ENCODE results near the gene AJAP1.

The AJAP1 gene

DNA sequence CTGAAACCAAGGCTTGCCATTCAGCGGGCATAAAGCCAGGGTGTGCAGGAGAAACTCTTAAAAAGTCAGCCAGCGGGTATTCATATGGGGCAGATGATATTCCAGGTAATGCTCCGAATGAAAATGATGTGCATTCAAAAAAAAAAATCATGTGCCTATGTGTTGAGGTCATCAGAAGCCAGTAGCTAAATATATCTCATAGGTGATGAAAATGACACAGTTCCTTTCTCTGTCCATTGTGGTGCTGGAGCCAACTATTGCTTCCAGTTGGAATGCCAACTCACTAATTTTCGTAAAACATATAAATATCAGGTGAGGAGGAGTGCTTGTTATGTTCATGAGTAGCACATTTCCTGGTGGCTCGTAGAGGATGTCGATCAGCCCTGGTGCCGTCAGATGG lies 23.2 kb downstream of the AJAP1 start (continued):
- TF ChIP-seq, protein P1, sequence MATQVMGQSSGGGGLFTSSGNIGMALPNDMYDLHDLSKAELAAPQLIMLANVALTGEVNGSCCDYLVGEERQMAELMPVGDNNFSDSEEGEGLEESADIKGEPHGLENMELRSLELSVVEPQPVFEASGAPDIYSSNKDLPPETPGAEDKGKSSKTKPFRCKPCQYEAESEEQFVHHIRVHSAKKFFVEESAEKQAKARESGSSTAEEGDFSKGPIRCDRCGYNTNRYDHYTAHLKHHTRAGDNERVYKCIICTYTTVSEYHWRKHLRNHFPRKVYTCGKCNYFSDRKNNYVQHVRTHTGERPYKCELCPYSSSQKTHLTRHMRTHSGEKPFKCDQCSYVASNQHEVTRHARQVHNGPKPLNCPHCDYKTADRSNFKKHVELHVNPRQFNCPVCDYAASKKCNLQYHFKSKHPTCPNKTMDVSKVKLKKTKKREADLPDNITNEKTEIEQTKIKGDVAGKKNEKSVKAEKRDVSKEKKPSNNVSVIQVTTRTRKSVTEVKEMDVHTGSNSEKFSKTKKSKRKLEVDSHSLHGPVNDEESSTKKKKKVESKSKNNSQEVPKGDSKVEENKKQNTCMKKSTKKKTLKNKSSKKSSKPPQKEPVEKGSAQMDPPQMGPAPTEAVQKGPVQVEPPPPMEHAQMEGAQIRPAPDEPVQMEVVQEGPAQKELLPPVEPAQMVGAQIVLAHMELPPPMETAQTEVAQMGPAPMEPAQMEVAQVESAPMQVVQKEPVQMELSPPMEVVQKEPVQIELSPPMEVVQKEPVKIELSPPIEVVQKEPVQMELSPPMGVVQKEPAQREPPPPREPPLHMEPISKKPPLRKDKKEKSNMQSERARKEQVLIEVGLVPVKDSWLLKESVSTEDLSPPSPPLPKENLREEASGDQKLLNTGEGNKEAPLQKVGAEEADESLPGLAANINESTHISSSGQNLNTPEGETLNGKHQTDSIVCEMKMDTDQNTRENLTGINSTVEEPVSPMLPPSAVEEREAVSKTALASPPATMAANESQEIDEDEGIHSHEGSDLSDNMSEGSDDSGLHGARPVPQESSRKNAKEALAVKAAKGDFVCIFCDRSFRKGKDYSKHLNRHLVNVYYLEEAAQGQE (tag by site-specific recombination; IDR thresholded peaks at IDR 0.05) = no peak
- TF ChIP-seq RBAK (tag by site-specific recombination; IDR thresholded peaks at IDR 0.05) (no peak), ZNF558 (tag by site-specific recombination; IDR thresholded peaks at IDR 0.05) (no peak), ZNF747 (tag by site-specific recombination; IDR thresholded peaks at IDR 0.05) (no peak), ZNF214 (tag by site-specific recombination; IDR thresholded peaks at IDR 0.05; ENCODE audit: borderline replicate concordance) (no peak)
- TF ChIP-seq, protein P2, sequence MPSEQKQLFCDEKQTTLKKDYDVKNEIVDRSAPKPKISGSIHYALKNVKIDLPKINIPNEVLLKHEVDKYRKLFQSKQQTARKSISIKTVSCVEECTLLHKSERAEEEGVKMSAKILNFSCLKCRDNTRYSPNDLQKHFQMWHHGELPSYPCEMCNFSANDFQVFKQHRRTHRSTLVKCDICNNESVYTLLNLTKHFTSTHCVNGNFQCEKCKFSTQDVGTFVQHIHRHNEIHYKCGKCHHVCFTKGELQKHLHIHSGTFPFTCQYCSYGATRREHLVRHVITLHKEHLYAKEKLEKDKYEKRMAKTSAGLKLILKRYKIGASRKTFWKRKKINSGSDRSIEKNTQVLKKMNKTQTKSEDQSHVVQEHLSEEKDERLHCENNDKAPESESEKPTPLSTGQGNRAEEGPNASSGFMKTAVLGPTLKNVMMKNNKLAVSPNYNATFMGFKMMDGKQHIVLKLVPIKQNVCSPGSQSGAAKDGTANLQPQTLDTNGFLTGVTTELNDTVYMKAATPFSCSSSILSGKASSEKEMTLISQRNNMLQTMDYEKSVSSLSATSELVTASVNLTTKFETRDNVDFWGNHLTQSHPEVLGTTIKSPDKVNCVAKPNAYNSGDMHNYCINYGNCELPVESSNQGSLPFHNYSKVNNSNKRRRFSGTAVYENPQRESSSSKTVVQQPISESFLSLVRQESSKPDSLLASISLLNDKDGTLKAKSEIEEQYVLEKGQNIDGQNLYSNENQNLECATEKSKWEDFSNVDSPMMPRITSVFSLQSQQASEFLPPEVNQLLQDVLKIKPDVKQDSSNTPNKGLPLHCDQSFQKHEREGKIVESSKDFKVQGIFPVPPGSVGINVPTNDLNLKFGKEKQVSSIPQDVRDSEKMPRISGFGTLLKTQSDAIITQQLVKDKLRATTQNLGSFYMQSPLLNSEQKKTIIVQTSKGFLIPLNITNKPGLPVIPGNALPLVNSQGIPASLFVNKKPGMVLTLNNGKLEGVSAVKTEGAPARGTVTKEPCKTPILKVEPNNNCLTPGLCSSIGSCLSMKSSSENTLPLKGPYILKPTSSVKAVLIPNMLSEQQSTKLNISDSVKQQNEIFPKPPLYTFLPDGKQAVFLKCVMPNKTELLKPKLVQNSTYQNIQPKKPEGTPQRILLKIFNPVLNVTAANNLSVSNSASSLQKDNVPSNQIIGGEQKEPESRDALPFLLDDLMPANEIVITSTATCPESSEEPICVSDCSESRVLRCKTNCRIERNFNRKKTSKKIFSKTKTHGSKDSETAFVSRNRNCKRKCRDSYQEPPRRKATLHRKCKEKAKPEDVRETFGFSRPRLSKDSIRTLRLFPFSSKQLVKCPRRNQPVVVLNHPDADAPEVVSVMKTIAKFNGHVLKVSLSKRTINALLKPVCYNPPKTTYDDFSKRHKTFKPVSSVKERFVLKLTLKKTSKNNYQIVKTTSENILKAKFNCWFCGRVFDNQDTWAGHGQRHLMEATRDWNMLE (tag by site-specific recombination; conservative IDR thresholded peaks at IDR 0.05; ENCODE audit: low read depth) = no peak

DNA sequence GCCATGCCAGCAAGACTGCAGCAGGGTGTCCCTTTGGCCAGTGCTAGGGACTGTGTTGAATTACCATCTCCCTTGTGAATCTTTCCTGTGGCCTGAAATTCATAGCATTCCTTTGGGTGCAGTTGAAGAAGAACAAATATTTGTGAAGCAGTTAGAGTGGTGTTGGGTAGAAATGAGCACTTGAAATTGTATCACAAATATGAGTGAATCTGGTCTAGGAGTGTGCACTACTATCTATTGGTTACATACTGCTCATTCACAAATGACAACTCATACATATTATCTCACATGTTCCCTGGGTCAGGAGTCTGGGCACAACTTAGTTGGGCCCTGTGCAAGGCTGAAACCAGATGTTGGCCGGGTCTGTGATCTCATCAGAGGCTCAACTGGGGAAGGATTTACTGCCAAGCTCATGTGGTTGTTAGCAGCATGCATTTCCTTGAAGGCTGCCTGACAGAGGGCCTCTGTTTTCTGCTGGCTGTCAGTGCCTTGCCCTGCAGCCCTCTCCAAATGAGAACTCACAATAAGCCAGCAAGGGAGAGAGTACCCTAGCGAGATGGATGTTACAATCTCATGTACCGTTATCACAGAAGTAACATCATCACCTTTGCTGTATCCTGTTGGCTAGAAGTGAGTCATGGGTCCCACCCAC lies 23.8 kb downstream of the AJAP1 start:
- Histone ChIP-seq H3K9me3 (ENCODE audit: control insufficient read depth, insufficient read depth, low read depth, low read length) (no peaks in the 10 kb centered on the region), H3K27ac (ENCODE audit: extremely low read depth, low read depth, low read length) (no peak overlapping the region), H3K4me3 (ENCODE audit: low read depth, low read length) (no peak overlapping the region), H3K4me1 (ENCODE audit: control insufficient read depth, insufficient read depth, low read length) (no peaks in the 10 kb centered on the region), H3K36me3 (ENCODE audit: control insufficient read depth in 2 of 2, insufficient read depth in 1 of 2, low read length in 2 of 2) (no peaks in the 10 kb centered on the region)
- ChIA-PET CTCF (no interaction called here), POLR2A (no interaction called here)
- TF ChIP-seq, protein P3, sequence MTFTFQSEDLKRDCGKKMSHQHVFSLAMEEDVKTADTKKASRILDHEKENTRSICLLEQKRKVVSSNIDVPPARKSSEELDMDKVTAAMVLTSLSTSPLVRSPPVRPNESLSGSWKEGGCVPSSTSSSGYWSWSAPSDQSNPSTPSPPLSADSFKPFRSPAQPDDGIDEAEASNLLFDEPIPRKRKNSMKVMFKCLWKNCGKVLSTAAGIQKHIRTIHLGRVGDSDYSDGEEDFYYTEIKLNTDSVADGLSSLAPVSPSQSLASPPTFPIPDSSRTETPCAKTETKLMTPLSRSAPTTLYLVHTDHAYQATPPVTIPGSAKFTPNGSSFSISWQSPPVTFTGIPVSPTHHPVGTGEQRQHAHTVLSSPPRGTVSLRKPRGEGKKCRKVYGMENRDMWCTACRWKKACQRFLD (tag by site-specific recombination; IDR thresholded peaks at IDR 0.05) = no peak
- no peak for TF ChIP-seq TRIM28 (IDR thresholded peaks at IDR 0.05; ENCODE audit: borderline replicate concordance, low read length)
- no peak for TF ChIP-seq BCL11B (tag by site-specific recombination; IDR thresholded peaks at IDR 0.05; ENCODE audit: low read depth)
- TF ChIP-seq ZNF777 (tag by site-specific recombination; IDR thresholded peaks at IDR 0.05; ENCODE audit: borderline replicate concordance) = no peak
- TF ChIP-seq ZNF561 (tag by site-specific recombination; IDR thresholded peaks at IDR 0.05; ENCODE audit: borderline replicate concordance) = no peak
- TF ChIP-seq HOXA7 (CRISPR knock-in tag; IDR thresholded peaks at IDR 0.05; ENCODE audit: borderline replicate concordance) = no peak
- TF ChIP-seq ZNF521 (tag by site-specific recombination; IDR thresholded peaks at IDR 0.05) = no peak
- no peak for TF ChIP-seq ZNF169 (tag by site-specific recombination; IDR thresholded peaks at IDR 0.05)
- no peak for TF ChIP-seq YY1 (tag by site-specific recombination; IDR thresholded peaks at IDR 0.05)
- no peak for TF ChIP-seq ZFP69B (tag by site-specific recombination; IDR thresholded peaks at IDR 0.05)
- no peak for TF ChIP-seq ZNF555 (tag by site-specific recombination; conservative IDR thresholded peaks at IDR 0.05)
- no peak for TF ChIP-seq ZNF660 (tag by site-specific recombination; IDR thresholded peaks at IDR 0.05)
- TF ChIP-seq ZNF239 (tag by site-specific recombination; IDR thresholded peaks at IDR 0.05) = no peak
- no peak for TF ChIP-seq ZNF114 (tag by site-specific recombination; IDR thresholded peaks at IDR 0.05)
- TF ChIP-seq, protein P4, sequence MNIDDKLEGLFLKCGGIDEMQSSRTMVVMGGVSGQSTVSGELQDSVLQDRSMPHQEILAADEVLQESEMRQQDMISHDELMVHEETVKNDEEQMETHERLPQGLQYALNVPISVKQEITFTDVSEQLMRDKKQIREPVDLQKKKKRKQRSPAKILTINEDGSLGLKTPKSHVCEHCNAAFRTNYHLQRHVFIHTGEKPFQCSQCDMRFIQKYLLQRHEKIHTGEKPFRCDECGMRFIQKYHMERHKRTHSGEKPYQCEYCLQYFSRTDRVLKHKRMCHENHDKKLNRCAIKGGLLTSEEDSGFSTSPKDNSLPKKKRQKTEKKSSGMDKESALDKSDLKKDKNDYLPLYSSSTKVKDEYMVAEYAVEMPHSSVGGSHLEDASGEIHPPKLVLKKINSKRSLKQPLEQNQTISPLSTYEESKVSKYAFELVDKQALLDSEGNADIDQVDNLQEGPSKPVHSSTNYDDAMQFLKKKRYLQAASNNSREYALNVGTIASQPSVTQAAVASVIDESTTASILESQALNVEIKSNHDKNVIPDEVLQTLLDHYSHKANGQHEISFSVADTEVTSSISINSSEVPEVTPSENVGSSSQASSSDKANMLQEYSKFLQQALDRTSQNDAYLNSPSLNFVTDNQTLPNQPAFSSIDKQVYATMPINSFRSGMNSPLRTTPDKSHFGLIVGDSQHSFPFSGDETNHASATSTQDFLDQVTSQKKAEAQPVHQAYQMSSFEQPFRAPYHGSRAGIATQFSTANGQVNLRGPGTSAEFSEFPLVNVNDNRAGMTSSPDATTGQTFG (tag by site-specific recombination; IDR thresholded peaks at IDR 0.05; ENCODE audit: borderline replicate concordance) = no peak
- TF ChIP-seq ZSCAN30 (tag by site-specific recombination; IDR thresholded peaks at IDR 0.05) = no peak
- TF ChIP-seq, protein P5, sequence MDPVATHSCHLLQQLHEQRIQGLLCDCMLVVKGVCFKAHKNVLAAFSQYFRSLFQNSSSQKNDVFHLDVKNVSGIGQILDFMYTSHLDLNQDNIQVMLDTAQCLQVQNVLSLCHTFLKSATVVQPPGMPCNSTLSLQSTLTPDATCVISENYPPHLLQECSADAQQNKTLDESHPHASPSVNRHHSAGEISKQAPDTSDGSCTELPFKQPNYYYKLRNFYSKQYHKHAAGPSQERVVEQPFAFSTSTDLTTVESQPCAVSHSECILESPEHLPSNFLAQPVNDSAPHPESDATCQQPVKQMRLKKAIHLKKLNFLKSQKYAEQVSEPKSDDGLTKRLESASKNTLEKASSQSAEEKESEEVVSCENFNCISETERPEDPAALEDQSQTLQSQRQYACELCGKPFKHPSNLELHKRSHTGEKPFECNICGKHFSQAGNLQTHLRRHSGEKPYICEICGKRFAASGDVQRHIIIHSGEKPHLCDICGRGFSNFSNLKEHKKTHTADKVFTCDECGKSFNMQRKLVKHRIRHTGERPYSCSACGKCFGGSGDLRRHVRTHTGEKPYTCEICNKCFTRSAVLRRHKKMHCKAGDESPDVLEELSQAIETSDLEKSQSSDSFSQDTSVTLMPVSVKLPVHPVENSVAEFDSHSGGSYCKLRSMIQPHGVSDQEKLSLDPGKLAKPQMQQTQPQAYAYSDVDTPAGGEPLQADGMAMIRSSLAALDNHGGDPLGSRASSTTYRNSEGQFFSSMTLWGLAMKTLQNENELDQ (tag by site-specific recombination; IDR thresholded peaks at IDR 0.05; ENCODE audit: low read depth) = no peak
